Hematopoietic multipotent progenitor cell treated with erythropoietin and hydrocortisone succinate and interleukin-3 and kit ligand, for 15 days (in vitro differentiated cells): ENCODE data around the gene LSM14A.
A peak's percentile ranks its signal among the peaks of the same experiment; 100 is the strongest.
"Not testable (repeated sequence)": the region's sequence is repeated elsewhere in the genome, so short reads cannot be mapped to it uniquely, and the experiment has no call there.

Experiments
- DNase-seq: peaks from one replicate; pipeline ENCODE4 v3.0.0-alpha.2; 2015; ENCODE audit warnings: low spot score

The LSM14A gene

GRCh38 chr19:34229721-34230120 lies 57.4 kb downstream of the LSM14A start:
- no peak for DNase-seq

GRCh38 chr19:34230820-34231219 lies 58.5 kb downstream of the LSM14A start:
- no peak for DNase-seq

- no peak for DNase-seq
Measured at GRCh38 chr19:34231439-34231838, 59.1 kb downstream of the LSM14A start.

GRCh38 chr19:34232566-34233481 lies 60.5 kb downstream of the LSM14A start:
- DNase-seq: no peak

DNA sequence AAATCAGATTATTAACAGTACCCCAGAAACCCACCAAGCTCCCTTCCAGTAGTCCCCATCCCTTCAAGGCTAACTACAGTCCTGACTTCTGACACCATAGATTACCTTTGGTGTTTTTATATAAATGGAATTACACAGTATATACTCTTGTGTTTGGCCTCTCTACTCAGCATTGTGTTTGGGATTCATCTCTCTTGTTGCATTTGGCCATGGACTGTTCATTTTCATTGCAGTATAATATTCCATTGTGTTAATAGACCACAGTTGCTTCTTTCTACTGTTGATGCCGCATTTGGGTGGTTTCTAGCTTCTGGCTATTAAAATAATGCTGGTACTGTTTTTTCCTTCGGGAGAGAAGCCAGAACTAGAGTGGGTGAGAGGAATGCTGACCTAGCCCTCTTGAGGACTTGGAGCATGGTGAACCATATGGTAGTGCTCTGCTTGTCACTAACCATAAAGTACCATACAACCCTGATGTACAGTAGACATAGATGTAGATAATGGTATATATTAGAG lies 63.2 kb downstream of the LSM14A start:
- DNase-seq: no peak

GRCh38 chr19:34236035-34236987 lies 64.0 kb downstream of the LSM14A start:
- DNase-seq: no peak

DNA sequence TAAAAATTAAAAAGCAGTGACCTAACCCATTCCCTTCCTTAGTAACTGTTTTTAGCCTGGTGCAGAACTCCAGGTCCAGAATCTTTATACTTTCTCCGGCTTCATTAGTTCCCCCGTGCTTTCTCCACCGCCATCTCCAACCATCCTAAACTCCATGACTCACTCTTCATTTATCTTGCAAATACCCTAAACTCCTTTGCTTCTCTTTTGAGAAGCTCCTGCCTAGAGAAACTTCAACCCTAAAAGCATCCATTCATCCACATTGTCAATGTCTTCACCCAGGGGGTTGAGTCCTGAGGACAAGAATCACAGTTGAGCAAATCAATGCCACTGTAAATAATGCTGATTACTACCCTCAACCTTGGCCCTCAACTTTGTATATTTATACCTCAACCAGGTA lies 65.0 kb downstream of the LSM14A start:
- DNase-seq: no peak

DNA sequence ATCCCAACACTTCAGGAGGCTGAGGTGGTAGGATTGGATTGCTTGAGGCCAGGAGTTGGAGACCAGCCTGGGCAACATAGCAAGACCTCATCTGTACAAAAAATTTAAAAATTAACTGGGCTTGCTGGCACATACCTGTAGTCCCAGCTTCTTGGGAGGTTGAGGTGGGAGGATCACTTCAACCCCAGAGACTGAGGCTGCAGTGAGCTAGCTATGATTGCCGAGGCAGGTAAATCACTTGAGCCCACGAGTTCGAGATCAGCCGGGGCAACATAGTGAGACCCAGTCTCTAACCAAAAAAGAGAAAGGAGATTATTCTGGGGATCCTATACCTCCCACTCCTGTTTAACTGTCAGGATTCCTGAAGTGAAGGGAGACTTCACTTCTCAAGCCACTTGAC lies 65.6 kb downstream of the LSM14A start:
- no peak for DNase-seq

GRCh38 chr19:34241513-34242337 lies 69.4 kb downstream of the LSM14A start:
- no peak for DNase-seq

- DNase-seq: not testable (repeated sequence)
Measured at GRCh38 chr19:34243138-34243875, 71.0 kb downstream of the LSM14A start.

- DNase-seq: no peak
Measured at GRCh38 chr19:34243876-34244578, 71.7 kb downstream of the LSM14A start.

GRCh38 chr19:34244611-34245299 lies 72.5 kb downstream of the LSM14A start:
- no peak for DNase-seq

DNA sequence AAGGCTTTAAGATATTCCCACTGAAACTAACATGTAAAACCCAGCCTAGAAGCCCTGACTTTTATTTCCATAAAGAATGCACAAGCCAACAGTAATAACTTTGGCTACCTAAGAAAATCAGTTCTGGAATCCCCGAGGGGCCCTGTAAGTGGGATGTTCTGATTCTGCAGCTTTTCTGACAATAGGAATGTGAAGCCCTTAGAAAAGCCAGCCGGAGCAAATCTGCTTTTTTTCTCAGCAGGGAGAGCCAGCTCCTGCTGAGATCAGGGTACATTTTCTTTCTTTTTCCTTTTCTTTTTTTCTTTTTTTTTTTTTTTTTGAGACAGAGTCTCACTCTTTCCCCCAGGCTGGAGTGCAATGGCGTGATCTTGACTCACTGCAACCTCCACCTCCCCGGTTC lies 74.0 kb downstream of the LSM14A start:
- DNase-seq: no peak

- DNase-seq: no peak
Measured at GRCh38 chr19:34248941-34249340, 76.6 kb downstream of the LSM14A start.

GRCh38 chr19:34253167-34253566 lies 80.9 kb downstream of the LSM14A start:
- DNase-seq: not testable (repeated sequence)

GRCh38 chr19:34253681-34254045 lies 81.4 kb downstream of the LSM14A start:
- DNase-seq: not testable (repeated sequence)

- DNase-seq: peak; percentile 78
Measured at GRCh38 chr19:34254046-34254697, 81.9 kb downstream of the LSM14A start, which contains the start of gene GARRE1. Gene GARRE1 (plus strand): TSS chr19:34254554. CDS start chr19:34300474, 45,920 bp downstream.

DNA sequence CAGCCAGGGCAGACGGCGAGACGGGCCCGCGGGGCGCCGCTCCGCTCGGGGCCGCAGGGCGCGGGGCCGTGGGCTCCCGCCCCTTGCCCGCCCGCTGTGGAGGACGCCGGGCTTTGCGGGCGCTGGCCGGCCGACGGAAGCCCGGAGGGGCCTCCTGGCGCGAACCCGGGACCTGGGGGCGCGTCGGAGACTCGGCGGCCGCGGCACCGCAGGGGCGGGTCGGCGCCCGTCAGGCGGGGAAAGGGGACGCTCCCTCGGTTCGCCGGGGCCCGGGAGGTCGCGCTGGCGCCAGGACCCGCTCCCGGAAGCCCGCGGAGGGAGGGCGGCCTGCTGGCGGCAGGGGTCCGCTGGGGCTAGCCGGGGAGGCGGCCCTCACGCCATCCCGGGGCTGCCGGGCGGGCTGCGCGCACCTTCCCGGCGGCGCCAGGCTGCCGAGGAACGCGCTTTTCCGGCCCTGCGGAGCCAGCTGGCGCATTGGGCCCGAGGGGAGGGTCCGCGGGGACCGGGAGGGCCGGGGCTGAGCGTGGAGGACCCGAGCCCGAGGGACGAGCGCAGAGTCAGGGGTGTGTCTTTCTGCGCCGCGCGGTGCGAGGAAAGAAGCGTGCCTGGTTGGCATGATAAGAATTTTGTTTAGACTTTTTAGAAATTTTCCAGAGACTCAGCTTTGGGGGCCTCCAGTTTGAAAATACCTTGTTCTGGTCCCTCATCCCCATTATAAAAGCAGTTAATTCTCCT lies 82.6 kb downstream of the LSM14A start:
- DNase-seq: peak; percentile 66
